Stomach (tissue), 9 donors: ENCODE results near the gene TGFBI. TPM values are rescaled to one million over a fixed set of nuclear protein-coding genes. Genes with fewer than 3 reads are reported as not detected.

Experiments
- DNase-seq, 2 donors: peaks; one replicate each; pipeline versions ENCODE4 v3.0.0 to v3.0.0-alpha.2; 2013 to 2019
- H3K27ac ChIP-seq, 5 donors: fragments of 200-600 bp in 4 of 5; sonication (generic) in 4 of 5; one replicate each; pipeline ENCODE4 v1.5.1; 2013 to 2019; ENCODE audit warnings: mild to moderate bottlenecking in 1 of 5, moderate library complexity in 1 of 5
- H3K27me3 ChIP-seq, 3 donors: fragments of 200-600 bp; sonication (generic); one replicate each; pipeline ENCODE4 v1.5.1; 2017 to 2019; ENCODE audit warnings: mixed run types in 1 of 3
- H3K36me3 ChIP-seq, 4 donors: fragments of 200-600 bp; sonication (generic); 1 replicate in 3 of 4; 2 replicates in 1 of 4; pipeline ENCODE4 v1.5.1; 2016 to 2019
- H3K4me1 ChIP-seq, 4 donors: fragments of 200-600 bp; sonication (generic); one replicate each; pipeline ENCODE4 v1.5.1; 2016 to 2019
- H3K4me3 ChIP-seq, 4 donors: fragments of 200-600 bp; sonication (generic) in 3 of 4; one replicate each; pipeline ENCODE4 v1.5.1; 2016 to 2019; ENCODE audit warnings: mild to moderate bottlenecking in 1 of 4
- H3K9me3 ChIP-seq, 4 donors: fragments of 200-600 bp; sonication (generic); one replicate each; pipeline ENCODE4 v1.5.1; 2016 to 2019
- EP300 ChIP-seq: sonication (generic); formaldehyde crosslinking; IDR thresholded peaks from one replicate; pipeline ENCODE4 v1.6.1; 2017; ENCODE audit warnings: antibody characterized with exemption
- POLR2A ChIP-seq, 4 donors: fragments of 450-650 bp; IDR thresholded peaks; one replicate each; pipeline ENCODE4 v1.6.1; 2016; ENCODE audit warnings: antibody characterized with exemption in 4 of 4, control low read depth in 2 of 4, mild to moderate bottlenecking in 1 of 4, moderate library complexity in 1 of 4
- POLR2AphosphoS5 ChIP-seq, 3 donors: sonication (generic); formaldehyde crosslinking; IDR thresholded peaks; one replicate each; pipeline ENCODE4 v1.6.1; 2016; ENCODE audit warnings: antibody characterized with exemption in 3 of 3
- WGBS, 5 donors: extraction: QIAGEN DNeasy Blood & Tissue Kit in 3 of 5; methylation state at CpG; one replicate each; pipeline versions ENCODE4 v1.1.5 to v1.1.7; 2013 to 2018; 5-methylcytosine and 5-hydroxymethylcytosine counted together
- intact Hi-C: fragments of 100-400 bp; cut with DNase I; formaldehyde crosslinking; loops from one replicate; pipeline ENCODE4 v1.15.1; 2023; ENCODE audit warnings: low total_unique reads
- polyA plus RNA-seq, 3 donors: library from polyadenylated mRNA; stranded (reverse); fragments of 200-250 nt; gene quantifications; one replicate each; pipeline ENCODE4 v1.2.3, GENCODE V29; 2013
- total RNA-seq, 5 donors: library from RNA; depleted of rRNA; stranded (reverse); fragments of >200 nt; gene quantifications; one replicate each; pipeline versions ENCODE4 v1.1.0 to v1.2.3, GENCODE V29; 2014 to 2016
- TF ChIP-seq, protein P1 (sequence below), 7 experiments: fragments of 450-650 bp in 4 of 7; fragments of 200-600 bp in 3 of 7; sonication (generic) in 3 of 7; IDR thresholded peaks; one replicate each; pipeline ENCODE4 v1.5.1; 2016 to 2019; ENCODE audit warnings: antibody characterized with exemption in 7 of 7, control low read depth in 2 of 7, mild to moderate bottlenecking in 1 of 7
- donor health status: healthy with polysubstance abuse.
- donor health status: Bipolar disorder and iron deficiency.
- donor health status: healthy.

Gene TGFBI
- total and polyA plus RNA-seq, 8 donors = 24.5 to 180 (median 62.2) TPM

DNA sequence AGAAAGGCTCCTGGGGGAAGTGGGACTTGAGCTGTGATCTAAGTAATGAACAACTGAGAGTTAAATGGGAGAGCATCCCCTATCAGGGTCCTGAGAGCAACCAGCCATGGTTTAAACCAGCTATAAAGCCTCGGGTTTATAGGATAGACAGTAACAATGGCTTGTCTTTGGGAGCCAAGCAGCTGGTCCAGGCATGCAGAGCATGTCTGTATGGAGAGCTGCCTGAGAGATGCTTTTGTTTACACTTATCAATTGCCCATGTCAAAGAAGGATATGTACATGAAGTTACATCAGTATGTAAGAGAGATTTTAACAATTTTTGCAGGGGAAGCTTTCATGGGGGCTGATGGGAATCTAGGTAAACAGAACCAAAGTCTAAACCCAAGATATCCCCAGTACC lies 4.4 kb downstream of the TGFBI start:
- intact Hi-C loops = no loop called here
- peaks cover 0 to 17% (median 16%) of the 10 kb centered on the region in 3 donors for H3K27me3 ChIP-seq
- WGBS, 5 donors = 35 to 58% (median 46%) methylated on average over 1 of the region's 1 CpG
- no peak for DNase-seq
- no peak for TF ChIP-seq EP300
- H3K27ac ChIP-seq = no peak overlapping the region
- peaks cover 0 to 11% (median 0%) of the 10 kb centered on the region in 4 donors for H3K36me3 ChIP-seq
- peaks cover 12 to 44% (median 27%) of the 10 kb centered on the region in 4 donors for H3K4me1 ChIP-seq
- no peak overlapping the region for H3K4me3 ChIP-seq
- H3K9me3 ChIP-seq = no peaks in the 10 kb centered on the region

- WGBS, 5 donors = 71 to 81% (median 73%) methylated on average over 5 of the region's 5 CpGs
- Histone ChIP-seq H3K4me1 (peaks cover 7 to 38% (median 20%) of the 10 kb centered on the region in 4 donors), H3K27ac (no peak overlapping the region), H3K4me3 (no peak overlapping the region), H3K27me3 (peaks cover 0 to 10% (median 10%) of the 10 kb centered on the region in 3 donors), H3K36me3 (peaks cover 0 to 11% (median 0%) of the 10 kb centered on the region in 4 donors), H3K9me3 (no peaks in the 10 kb centered on the region)
- intact Hi-C loops = no loop called here
- TF ChIP-seq, protein P1, sequence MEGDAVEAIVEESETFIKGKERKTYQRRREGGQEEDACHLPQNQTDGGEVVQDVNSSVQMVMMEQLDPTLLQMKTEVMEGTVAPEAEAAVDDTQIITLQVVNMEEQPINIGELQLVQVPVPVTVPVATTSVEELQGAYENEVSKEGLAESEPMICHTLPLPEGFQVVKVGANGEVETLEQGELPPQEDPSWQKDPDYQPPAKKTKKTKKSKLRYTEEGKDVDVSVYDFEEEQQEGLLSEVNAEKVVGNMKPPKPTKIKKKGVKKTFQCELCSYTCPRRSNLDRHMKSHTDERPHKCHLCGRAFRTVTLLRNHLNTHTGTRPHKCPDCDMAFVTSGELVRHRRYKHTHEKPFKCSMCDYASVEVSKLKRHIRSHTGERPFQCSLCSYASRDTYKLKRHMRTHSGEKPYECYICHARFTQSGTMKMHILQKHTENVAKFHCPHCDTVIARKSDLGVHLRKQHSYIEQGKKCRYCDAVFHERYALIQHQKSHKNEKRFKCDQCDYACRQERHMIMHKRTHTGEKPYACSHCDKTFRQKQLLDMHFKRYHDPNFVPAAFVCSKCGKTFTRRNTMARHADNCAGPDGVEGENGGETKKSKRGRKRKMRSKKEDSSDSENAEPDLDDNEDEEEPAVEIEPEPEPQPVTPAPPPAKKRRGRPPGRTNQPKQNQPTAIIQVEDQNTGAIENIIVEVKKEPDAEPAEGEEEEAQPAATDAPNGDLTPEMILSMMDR (IDR thresholded peaks at IDR 0.05) = no peak
- no peak for TF ChIP-seq EP300
- no peak for TF ChIP-seq POLR2A (IDR thresholded peaks at IDR 0.05)
- no peak for TF ChIP-seq POLR2AphosphoS5 (IDR thresholded peaks at IDR 0.05)
- no peak for DNase-seq
Measured at GRCh38 chr5:136033848-136034247, 5.1 kb downstream of the TGFBI start.

- DNase-seq = no peak
- no peaks in the 10 kb centered on the region for H3K9me3 ChIP-seq
- peaks cover 0 to 11% (median 0%) of the 10 kb centered on the region in 4 donors for H3K36me3 ChIP-seq
- TF ChIP-seq POLR2A (IDR thresholded peaks at IDR 0.05) = no peak
- no peak for TF ChIP-seq EP300
- no peak for TF ChIP-seq POLR2AphosphoS5 (IDR thresholded peaks at IDR 0.05)
- TF ChIP-seq, protein P1 (IDR thresholded peaks at IDR 0.05) = no peak
- 36 to 58% (median 39%) methylated on average over 1 of the region's 1 CpG for WGBS, 5 donors
- no peak overlapping the region for H3K27ac ChIP-seq
- H3K4me3 ChIP-seq = no peak overlapping the region
- H3K27me3 ChIP-seq = peaks cover 0 to 4% (median 4%) of the 10 kb centered on the region in 3 donors
- intact Hi-C loops = no loop called here
- peaks cover under 1 to 32% (median 14%) of the 10 kb centered on the region in 4 donors for H3K4me1 ChIP-seq
Measured at GRCh38 chr5:136034492-136034891, 5.7 kb downstream of the TGFBI start.

GRCh38 chr5:136034984-136035383 lies 6.2 kb downstream of the TGFBI start:
- WGBS, 5 donors = 89 to 100% (median 93%) methylated on average over 3 of the region's 3 CpGs
- no peaks in the 10 kb centered on the region for H3K9me3 ChIP-seq
- H3K27me3 ChIP-seq = no peaks in the 10 kb centered on the region
- no peak overlapping the region for H3K27ac ChIP-seq
- DNase-seq = no peak
- peaks cover 0 to 27% (median 11%) of the 10 kb centered on the region in 4 donors for H3K4me1 ChIP-seq
- no peak overlapping the region for H3K4me3 ChIP-seq
- intact Hi-C loops = no loop called here
- peaks cover 0 to 11% (median 0%) of the 10 kb centered on the region in 4 donors for H3K36me3 ChIP-seq
- TF ChIP-seq, protein P1 (IDR thresholded peaks at IDR 0.05) = no peak
- TF ChIP-seq POLR2A (IDR thresholded peaks at IDR 0.05) = no peak
- TF ChIP-seq EP300 = no peak
- no peak for TF ChIP-seq POLR2AphosphoS5 (IDR thresholded peaks at IDR 0.05)

DNA sequence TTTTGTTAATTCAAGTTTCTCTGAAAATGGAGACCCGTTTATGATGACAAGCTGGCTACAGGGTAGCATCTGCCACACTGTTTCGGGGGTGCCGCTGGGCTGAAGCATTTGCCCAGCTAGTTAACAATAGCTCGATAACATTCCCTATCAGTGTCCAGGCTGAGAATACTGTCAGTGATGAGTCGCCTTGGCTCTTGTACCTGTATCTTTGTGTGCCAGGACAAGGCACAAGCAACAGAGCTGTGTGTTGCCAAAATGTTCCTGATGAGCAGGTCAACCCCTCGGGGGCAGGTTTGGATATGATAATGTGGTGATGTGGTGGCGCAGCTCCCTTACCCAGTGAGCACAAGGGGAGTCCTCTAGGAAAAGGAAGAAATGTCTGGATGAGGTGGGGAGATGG lies 7.0 kb downstream of the TGFBI start:
- DNase-seq = no peak
- TF ChIP-seq EP300 = no peak
- TF ChIP-seq, protein P1 (IDR thresholded peaks at IDR 0.05) = no peak
- TF ChIP-seq POLR2A (IDR thresholded peaks at IDR 0.05) = no peak
- no peak for TF ChIP-seq POLR2AphosphoS5 (IDR thresholded peaks at IDR 0.05)
- H3K4me3 ChIP-seq = no peak overlapping the region

More for the DNA sequence above, 7.0 kb downstream of the TGFBI start:
- Histone ChIP-seq H3K27me3 (no peaks in the 10 kb centered on the region), H3K36me3 (peaks cover 0 to 11% (median 0%) of the 10 kb centered on the region in 4 donors), H3K27ac (peak overlapping the region in 3 of 5 donors; percentile 23 to 72 (median 52)), H3K4me1 (peaks cover 0 to 34% (median 9%) of the 10 kb centered on the region in 4 donors), H3K9me3 (no peaks in the 10 kb centered on the region)
- intact Hi-C loops = no loop called here
- 80 to 94% (median 92%) methylated on average over 7 of the region's 7 CpGs for WGBS, 5 donors
